Right kidney (tissue), 1 donor: Measurements from ENCODE around the gene CLEC18B.
A peak's percentile ranks its signal among the peaks of the same experiment; 100 is the strongest.
"Not testable (repeated sequence)": the region's sequence is repeated elsewhere in the genome, so short reads cannot be mapped to it uniquely, and the experiment has no call there.

ENCODE experiments used
- DNase-seq: peaks from one replicate; pipeline ENCODE4 v3.0.0-alpha.2; 2016

CLEC18B gene

DNA sequence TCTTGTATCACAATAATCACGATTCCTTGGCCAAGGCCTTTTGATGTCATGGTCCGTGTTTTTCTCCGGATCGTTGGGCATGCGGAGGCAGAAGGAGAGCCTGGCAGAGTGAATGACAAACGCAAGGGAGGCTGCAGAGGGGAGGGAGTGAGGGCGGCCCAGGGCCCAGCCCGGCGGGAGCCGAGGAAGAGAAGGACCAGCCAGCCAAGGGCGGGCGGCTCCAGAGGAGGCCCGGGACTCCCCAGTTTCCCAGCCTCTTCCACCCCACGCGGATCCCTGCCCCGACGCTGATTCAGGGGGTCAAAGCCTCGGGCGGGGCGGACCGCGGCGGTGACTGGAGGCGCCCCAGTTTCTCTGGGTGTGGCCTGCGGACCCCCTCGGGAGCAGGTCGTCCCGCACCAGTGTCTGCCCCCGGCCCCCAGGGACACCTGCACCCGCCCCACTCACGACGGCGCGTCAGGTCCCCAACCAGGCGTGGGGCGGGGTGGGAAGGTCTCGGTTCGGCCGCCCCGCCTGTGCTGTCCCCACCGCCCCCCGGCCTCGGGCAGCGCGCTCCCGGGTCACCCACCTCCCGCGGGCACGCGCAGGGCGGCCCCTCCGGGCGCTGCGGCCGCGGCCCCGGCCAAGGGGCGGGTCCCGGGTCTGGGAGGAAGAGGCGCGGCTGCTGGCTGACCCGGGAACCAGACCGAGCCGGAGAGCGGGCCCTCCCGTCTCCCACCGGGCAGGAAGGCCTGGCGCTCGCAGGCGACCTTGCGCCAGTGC is 14.5 kb downstream of the CLEC18B start:
- DNase-seq, result not testable (repeated sequence)

DNA sequence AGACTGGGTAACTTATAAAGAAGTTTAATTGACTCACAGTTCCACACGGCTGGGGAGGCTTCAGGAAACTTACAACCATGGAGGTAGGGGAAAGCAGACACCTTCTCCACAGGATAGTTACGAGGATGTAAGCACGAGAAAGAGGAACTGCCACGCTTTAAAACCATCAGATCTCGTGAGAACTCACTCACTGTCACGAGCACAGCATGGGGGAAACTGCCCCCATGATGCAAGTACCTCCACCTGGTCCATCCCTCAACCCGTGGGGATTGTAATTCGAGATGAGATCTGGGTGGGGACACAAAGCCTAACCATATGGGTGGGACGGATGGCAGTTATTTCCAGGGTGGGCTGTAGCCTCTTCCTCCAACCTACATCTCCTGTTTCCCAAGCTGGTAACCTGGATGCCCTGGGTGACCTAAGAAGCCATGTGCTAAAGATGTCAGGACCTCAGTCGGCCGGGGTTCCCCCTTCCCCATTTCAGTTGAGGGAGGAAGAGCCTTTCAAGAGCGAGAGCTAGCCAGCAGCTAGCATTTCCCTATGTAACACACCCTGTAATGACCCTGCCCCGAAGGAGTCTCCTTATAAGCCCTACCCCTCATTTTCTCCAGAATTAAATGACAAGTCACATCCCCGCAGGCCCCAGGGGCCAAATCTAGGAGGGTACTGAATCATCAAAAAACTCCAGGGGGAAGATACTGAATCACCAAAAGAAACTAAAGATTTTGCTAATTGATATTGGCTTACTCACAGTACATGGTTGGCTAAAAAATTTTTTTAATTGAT is 16.9 kb downstream of the CLEC18B start:
- not testable (repeated sequence) for DNase-seq

DNA sequence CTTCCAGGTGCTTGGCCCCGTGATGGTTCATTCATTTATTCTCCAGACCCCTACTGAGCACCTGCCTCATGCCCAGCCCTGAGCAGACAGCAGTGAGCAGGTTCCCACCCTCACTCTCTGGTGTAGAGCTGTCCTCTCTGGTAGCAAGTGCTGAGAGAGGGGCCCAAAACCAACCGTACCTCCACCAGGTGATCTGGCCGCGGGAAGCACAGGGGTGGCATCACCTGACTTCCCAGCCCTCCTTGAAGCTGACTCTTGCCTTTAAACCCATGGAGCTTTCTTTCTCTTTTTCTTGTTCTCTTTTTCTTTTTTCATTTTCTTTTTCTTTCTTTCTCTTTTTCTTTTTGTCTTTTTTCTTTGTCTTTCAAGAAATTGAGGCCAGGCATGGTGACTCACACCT is 21.0 kb downstream of the CLEC18B start:
- DNase-seq, result not testable (repeated sequence)

DNA sequence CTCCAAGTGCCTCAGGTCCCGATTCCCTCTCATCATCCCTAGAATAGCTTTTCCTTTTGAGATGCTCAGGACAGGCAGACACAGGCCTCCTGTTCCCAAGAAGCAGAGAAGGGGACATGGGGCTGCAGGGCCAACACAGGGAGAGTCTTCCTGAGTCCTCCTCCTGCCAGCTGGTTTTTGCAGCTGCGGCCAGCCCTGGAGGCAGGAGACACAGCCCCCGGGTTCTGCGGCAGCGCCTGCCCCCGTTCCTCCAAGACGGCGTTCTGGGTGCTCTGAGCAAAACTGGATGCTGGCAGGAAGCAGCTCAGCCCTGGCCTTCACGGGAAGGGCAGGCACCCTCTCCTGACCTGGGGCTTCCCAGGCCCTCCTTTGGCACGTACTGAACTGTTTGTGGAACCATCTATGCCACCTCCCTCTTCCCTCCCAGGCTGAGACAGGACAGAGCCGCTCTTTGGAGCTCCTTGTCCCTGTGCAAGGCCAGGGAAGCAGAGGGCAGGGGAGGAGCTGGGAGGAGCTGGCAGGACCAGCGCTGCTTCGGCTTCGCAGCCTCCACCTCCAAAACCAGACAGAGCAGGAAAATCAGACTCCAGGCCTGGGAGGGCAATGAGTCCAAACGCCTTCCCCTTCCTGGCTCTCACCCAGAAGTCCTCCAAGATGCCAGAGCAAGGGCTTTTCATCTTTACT is 22.9 kb downstream of the CLEC18B start:
- peak; percentile 42 for DNase-seq

DNA sequence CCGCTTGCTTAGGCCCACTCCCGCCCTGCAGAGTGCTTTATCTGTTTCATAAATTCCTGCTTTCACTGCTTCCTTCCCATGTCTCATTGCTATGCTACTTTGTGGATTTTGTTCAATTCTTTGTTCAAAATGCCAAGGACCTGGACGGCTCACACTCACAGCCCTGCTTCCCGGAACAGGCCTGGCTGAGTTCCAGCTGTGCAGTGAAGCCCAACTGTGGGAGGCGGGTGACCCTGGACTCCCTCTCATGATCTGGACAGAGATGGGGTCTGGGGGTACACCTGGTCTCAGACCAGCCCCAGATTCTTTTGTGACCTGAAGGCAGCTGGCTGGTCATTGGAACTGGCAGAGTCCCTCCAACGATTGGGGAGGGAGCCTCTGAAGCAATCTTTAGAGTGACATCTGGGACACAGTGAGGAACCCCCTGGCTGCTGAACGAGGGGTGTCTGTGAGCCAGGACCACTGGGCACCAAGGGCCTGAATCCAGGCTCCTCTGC is 24.7 kb downstream of the CLEC18B start:
- DNase-seq, result peak; percentile 60

DNA sequence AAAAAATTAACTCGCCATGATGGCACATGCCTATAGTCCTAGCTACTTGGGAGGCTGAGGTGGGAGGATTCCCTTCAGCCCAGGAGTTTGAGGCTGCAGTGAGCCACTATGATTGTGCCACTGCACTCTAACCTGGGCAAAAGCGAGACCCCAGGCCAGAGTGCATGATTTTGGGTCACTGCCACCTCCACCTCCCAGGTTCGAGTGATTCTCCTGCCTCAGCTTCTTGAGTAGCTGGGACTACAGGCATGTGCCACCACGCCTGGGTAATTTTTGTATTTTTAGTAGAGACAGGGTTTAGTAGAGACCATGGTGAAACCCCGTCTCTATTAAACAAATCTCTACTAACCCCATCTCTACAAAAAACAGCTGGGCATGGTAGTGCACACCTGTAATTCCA is 26.7 kb downstream of the CLEC18B start:
- not testable (repeated sequence) for DNase-seq

DNA sequence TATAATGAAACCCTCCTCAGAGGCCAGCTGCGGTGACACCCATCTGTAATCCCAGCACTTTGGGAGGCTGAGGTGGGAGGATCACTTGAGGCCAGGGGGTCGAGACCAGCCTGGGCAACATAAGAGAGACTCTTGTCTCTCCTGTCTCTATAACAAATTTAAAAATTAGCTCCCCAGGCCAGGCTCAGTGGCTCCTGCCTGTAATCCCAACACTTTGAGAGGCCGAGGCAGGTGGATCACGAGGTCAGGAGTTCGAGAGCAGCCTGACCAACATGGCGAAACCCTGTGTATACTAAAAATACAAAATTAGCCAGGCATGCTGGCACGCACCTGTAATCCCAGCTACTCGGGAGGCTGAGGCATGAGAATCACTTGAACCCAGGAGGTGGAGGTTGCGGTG is 27.1 kb downstream of the CLEC18B start:
- not testable (repeated sequence) for DNase-seq

DNA sequence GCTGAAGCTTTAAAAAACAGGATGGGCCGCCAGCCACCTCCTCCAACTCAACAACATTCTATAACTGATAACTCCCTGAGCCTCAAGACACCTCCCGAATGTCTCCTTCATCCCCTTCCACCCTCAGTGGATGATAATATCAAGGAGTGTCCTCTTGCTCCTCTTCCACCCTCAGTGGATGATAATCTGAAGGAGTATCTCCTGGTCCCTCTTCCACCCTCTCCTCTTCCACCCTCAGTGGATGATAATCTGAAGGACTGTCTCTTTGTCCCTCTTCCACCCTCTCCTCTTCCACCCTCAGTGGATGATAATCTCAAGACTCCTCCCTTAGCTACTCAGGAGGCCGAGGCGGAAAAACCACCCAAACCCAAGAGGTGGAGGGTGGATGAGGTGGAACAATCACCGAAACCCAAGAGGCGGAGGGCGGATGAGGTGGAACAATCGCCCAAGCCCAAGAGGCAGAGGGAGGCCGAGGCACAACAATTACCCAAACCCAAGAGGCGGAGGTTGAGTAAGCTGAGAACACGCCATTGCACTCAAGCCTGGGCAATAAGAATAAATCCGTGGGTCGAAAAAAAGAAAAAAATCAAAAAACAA is 29.7 kb downstream of the CLEC18B start:
- DNase-seq, result not testable (repeated sequence)

DNA sequence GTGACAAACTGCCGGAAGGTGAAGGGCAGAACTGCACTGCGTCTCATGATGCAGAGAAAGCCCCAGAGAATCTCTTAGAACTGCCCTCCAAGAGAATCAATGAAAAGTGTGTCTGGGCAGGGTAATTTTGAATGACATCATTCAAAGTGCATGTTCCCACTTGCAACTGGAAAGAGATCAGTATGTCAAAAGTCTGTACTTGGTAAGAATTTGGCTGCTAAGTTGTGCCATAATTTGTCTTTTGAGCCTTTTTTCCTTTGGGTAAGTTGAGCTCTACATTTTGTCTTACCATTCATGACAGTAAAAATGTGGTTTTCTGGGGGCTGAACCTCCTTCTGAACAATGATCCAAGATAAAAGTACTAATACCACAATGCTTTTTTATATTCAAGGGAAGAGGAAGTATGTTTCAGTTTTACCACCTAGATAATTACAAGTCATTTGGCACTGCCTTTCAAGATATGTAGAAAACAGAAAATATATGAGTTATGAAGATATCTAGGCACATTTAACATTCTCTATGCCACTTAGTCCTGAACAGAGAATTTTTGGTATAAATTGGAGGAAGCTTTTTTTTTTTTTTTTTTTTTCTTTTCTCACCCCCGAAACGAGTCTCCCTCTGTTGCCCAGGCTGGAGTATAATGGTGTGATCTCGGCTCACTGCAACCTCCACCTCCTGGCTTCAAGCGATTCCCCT is 38.8 kb downstream of the CLEC18B start:
- not testable (repeated sequence) for DNase-seq

DNA sequence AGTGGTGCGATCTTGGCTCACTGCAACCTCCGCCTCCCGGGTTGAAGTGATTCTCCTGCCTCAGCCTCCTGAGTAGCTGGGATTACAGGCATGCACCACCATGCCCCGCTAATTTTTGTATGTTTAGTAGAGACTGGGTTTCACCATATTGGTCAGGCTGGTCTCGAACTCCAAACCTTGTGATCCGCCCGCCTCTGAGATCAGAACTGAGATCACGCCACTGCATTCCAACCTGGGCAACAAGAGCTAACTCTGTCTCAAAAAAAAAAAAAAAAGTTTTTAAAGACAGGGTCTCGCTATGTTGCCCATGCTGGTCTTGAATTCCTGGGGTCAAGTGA is 47.5 kb downstream of the CLEC18B start:
- DNase-seq, result not testable (repeated sequence)

DNA sequence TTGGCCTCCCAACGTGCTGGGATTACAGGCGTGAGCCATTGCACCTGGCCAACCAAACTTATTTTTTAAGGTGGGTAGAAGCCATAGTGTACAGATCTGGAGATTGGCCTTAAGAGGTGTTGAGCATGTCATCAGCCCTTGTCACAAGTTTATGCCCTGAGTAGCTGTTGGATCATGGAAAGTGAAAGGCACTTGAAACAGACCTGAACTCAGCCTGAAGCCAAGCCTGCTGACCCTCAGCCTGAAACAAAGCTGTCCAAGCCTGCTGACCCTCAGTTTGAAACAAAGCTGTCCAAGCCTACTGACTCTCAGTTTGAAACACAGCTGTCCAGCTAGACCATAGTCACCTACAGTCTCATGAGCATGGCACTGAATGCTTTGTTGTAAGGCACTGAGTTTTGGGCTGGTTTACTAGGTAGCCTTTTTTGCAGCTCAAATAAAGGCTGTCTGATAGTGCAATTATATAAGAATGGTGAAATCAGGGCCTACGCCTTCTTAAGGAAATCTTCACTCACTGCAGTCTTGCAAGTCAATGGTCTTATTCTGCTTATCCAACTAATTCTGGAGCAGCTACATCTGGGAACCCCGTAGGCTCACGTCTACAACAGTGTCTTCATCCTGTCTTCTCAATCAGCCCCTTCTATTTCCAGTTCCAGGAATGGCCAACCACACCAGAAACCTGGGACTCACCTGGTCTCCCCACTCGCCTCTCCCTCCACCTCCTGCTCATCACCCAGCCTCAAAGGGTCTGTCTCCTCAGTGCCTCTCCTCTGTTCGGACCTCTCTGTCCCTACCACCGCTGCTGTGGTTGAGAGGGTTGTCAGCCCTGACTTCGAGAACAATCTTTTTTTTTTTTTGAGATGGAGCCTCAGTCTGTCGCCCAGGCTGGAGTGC is 48.1 kb downstream of the CLEC18B start:
- no peak for DNase-seq

DNA sequence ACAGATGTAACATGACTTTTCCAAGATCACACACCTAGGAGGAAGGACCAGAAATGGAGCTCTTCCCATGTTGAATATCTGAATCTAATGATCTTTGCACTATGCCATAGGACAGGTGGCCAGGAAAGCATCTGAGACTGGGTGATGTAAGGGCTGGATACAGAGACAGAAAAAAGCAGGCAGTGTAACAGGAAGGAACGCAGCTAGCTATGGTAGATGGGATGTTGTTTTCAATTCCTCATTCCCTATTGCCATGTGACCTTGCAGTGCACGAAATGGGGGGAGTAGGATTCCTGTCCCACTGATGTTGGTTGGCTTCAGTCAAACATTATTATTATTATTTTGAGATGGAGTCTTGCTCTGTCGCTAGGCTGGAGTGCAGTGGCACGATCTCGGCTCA is 48.9 kb downstream of the CLEC18B start:
- DNase-seq, result no peak

DNA sequence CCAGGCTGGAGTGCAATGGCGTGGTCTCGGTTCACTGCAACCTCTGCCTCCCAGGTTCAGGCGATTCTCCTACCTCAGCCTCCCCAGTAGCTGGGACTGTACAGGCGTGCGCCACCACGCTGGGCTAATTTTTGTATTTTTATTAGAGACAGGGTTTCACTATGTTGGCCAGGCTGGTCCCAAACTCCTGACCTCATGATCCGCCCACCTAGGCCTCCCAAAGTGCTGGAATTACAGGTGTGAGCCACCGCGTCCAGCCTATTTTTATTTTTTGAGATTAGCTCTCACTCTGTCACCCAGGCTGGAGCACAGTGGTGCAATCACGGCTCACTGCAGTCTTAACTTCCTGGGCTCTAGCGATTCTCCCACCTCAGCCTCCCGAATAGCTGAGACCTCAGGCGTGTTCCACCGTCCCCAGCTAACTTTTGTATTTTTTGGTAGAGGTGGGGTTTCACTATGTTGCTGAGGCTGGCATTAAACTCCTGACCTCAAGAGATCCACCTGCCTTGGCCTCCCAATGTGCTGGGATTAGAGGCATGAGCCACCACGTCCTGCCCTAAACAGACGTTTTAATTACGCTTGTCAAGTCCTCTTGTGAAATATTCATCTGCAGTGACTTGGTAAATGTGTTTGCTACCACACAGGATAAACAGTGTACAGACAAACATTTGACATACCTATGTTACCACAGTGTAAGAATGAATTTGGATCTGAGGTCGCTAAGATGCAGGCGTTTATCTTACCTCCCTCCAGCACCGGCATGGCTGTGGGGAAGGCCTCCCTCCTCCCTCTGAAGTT is 50.7 kb downstream of the CLEC18B start:
- DNase-seq, result not testable (repeated sequence)

DNA sequence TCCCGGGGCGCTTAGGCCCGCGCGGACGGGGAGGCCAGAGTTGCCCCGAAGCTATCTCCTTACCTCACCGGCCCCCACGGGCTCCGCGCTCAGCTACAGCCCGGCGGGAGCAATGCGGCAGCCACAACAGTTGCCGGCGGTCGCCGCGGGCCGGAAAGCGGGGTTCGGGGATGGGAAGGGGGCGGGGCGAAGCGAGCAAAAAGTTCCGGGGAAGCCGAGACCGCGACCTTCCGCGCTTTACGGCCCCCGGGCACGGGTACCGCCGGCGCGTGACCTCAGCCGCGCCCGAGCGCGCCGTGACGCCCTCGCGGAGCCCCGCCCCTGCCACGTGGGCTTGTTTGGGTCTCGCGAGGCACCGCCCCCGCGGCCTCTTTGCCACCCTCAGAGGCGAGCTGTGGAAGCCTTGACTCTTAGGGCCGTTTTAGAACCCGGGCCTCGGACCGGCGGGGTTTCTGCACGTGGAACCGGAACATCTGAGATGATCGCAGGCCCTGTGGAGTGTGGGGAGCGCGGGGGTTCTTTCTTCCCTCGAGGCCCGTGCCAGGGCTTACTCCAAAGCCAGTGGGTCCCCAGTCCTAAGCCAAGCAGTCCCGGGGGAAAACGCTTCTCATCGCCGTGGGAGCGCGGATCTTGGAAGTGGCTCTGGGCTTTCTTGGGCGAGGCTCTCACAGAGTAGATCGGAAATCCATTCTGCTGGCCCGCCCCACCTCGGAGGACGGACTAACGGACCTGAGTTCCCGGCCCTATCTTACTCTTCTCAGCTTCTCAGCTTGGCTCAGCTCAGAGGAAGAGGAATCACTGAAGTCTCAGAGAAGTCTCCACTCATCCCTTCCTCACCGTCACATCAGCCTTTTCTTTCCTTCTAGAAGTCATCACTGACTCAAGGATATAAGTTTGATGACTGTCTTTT is 53.0 kb downstream of the CLEC18B start:
- peak; percentile 87 for DNase-seq

DNA sequence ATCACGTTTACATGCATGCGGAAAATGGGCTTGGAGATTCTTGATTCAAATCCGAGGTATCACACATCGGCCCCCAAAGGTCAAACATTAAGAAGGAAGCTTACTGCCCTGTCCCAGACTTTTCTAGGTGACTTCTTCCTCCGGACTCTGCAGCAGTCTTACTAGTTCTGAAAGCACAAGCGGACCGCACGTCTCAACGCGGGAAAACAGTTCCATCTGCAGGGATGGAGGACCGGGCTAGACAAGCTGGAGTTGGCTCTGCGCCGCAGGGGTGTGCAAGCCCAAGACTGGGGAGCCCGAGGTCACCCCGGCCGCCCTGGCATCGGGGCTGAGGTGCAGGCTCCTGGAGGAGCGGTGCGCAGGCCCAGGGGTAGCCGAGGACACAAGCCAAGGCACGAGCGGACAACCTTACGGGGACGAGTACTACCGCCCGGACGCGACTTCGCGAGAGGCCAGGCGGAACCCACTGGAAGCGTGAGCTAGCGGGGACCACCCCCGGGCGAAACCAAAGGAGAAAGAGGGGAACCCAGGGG is 53.7 kb downstream of the CLEC18B start:
- DNase-seq, result peak; percentile 77

DNA sequence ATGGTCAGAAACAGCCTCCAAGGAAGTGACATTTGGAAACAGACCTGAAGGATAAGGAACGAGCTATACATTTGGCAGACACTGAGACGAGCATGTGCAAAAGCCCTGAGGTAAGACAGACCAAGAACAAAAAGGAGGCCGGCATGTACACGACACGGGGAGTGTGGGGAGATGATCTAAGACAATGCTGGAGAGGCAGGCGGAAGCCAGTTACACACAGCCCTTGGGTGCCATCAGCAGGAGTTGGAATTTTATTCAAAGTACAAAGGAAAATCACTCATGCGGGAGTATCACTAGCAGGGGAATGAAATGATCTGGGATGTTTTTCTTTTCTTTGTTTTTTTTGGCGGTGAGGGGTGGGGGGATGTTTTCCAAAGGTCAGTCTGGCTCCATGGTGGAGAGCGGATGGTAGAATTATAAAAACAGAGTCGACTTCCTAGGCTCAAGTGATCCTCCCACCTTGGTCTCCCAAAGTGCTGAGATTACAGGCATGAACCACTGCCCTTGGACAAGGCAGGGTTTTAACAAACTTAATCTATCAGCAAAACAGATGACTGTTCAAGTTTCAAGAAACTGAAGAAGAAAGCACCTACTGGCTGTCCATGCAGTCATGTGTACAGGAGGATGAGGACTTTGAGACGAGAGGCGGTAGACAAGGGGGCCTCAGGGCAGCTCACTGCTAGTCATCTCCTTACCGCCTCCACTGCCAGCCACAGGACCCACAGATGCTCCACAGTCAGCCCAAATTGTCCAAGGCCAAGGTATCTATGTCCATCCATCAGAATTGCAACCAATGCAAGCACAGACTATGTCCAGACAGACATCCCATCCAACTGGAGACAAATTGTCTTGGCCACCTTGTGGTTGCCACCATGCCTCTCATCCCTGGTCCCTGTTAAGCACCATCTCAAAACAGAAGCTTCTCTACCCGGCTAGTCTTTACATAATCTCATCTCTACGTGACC is 59.4 kb downstream of the CLEC18B start:
- DNase-seq, result peak; percentile 20
